Calu3 (cell line): ENCODE measurements around the gene UVRAG. TPM values are rescaled to one million over a fixed set of nuclear protein-coding genes. Genes with fewer than 3 reads are reported as not detected.

Source experiments
- BruUV-seq: library from RNA; stranded (reverse); fragments of 400-500 nt; replicated peaks from 2 replicates; lab custom pipeline; 2021; lab: Mats Ljungman, UMichigan
- CTCF ChIA-PET: fragments of 300-600 bp; sonication (Branson Sonifier 250); formaldehyde crosslinking; loops from one replicate; lab custom pipeline; 2022; ENCODE audit warnings: antibody characterized with exemption; lab: Charles Lee
- DNase-seq: peaks from one replicate; pipeline ENCODE4 v3.0.0; 2022
- H3K27ac Mint-ChIP-seq: one replicate; pipeline ENCODE4 v1.8.0; 2022; ENCODE audit warnings: mixed read lengths; ENCODE audit not compliant: unreplicated experiment
- H3K27me3 Mint-ChIP-seq: one replicate; pipeline ENCODE4 v1.8.0; 2022; ENCODE audit warnings: mixed read lengths; ENCODE audit not compliant: unreplicated experiment
- H3K36me3 Mint-ChIP-seq: one replicate; pipeline ENCODE4 v1.8.0; 2022; ENCODE audit warnings: mild to moderate bottlenecking, moderate library complexity, mixed read lengths; ENCODE audit not compliant: insufficient read depth, unreplicated experiment
- H3K4me1 Mint-ChIP-seq: one replicate; pipeline ENCODE4 v1.8.0; 2022; ENCODE audit warnings: mild to moderate bottlenecking, low read depth, mixed read lengths; ENCODE audit not compliant: unreplicated experiment
- H3K4me3 Mint-ChIP-seq: one replicate; pipeline ENCODE4 v1.8.0; 2022; ENCODE audit warnings: mild to moderate bottlenecking, low read depth, moderate library complexity, mixed read lengths; ENCODE audit not compliant: unreplicated experiment
- H3K9me3 Mint-ChIP-seq: one replicate; pipeline ENCODE4 v1.8.0; 2022; ENCODE audit warnings: low read depth, mixed read lengths; ENCODE audit not compliant: unreplicated experiment
- CTCF ChIP-seq: fragments of 200-600 bp; IDR thresholded peaks from one replicate; pipeline ENCODE4 v1.8.0; 2022; ENCODE audit warnings: antibody characterized with exemption; ENCODE audit not compliant: unreplicated experiment
- intact Hi-C: fragments of 100-400 bp; cut with micrococcal nuclease; formaldehyde crosslinking; loops from one replicate; pipeline ENCODE4 v1.10.0; 2022; ENCODE audit not compliant: unreplicated experiment
- total RNA-seq: library from RNA; stranded (reverse); gene quantifications from 2 replicates; pipeline ENCODE4 v1.2.3, GENCODE V29; 2022

UVRAG gene
- total RNA-seq, 1 experiment from 2014 or later = 18.5 TPM

- H3K4me1 Mint-ChIP-seq = no peaks in the 10 kb centered on the region
- CTCF ChIA-PET = no interaction called here
- BruUV-seq = no TSS peak
- no peak for DNase-seq
- peaks cover 18% of the 10 kb centered on the region for H3K27me3 Mint-ChIP-seq
- H3K36me3 Mint-ChIP-seq = no peaks in the 10 kb centered on the region
- TF ChIP-seq CTCF = no peak
- no peak overlapping the region for H3K4me3 Mint-ChIP-seq
- intact Hi-C loops = no loop called here
- H3K27ac Mint-ChIP-seq = no peak overlapping the region
- no peaks in the 10 kb centered on the region for H3K9me3 Mint-ChIP-seq
These were observed 375.4 kb downstream of the UVRAG start for GRCh38 chr11:76190376-76190775.

Other genes starting within 250 kb of the UVRAG start
- not detected in 2 replicates for gene MAP6, start 146.2 kb upstream of the UVRAG start, total RNA-seq
- not detected in 2 replicates for gene MOGAT2, start 97.4 kb upstream of the UVRAG start, total RNA-seq
- 3.9 and 7.5 TPM in 2 replicates for gene DGAT2, start 46.4 kb upstream of the UVRAG start, total RNA-seq